IgD-negative memory B cell (primary cell): ENCODE results near the gene HCN2. TPM values are rescaled to one million over a fixed set of nuclear protein-coding genes. Genes with fewer than 3 reads are reported as not detected.

Source experiments
- H3K27ac Mint-ChIP-seq, 3 donors: one replicate each; pipeline ENCODE4 v1.8.0; 2020 to 2022; ENCODE audit warnings: mild to moderate bottlenecking in 3 of 3, mixed read lengths in 3 of 3, moderate library complexity in 1 of 3
- H3K27me3 Mint-ChIP-seq: one replicate; pipeline ENCODE4 v1.8.0; 2021; ENCODE audit warnings: mixed read lengths
- H3K36me3 Mint-ChIP-seq: one replicate; pipeline ENCODE4 v1.8.0; 2020; ENCODE audit warnings: mild to moderate bottlenecking, mixed read lengths
- H3K4me1 Mint-ChIP-seq, 3 donors: one replicate each; pipeline ENCODE4 v1.8.0; 2020 to 2022; ENCODE audit warnings: mixed read lengths in 3 of 3, mild to moderate bottlenecking in 1 of 3
- H3K4me3 Mint-ChIP-seq, 4 donors: one replicate each; pipeline ENCODE4 v1.8.0; 2020 to 2022; ENCODE audit warnings: mild to moderate bottlenecking in 4 of 4, mixed read lengths in 4 of 4, moderate library complexity in 3 of 4
- H3K9me3 Mint-ChIP-seq, 3 donors: one replicate each; pipeline ENCODE4 v1.8.0; 2020 to 2021; ENCODE audit warnings: mixed read lengths in 3 of 3, mild to moderate bottlenecking in 1 of 3
- polyA plus RNA-seq: library from polyadenylated mRNA; unstranded; fragments of 300-500 nt; fragmentation: Illumina TruSeq; gene quantifications from one replicate; pipeline ENCODE4 v1.2.3, GENCODE V29; 2021

The HCN2 gene
- polyA plus RNA-seq, 1 donor from 2014 or later, result not detected

DNA sequence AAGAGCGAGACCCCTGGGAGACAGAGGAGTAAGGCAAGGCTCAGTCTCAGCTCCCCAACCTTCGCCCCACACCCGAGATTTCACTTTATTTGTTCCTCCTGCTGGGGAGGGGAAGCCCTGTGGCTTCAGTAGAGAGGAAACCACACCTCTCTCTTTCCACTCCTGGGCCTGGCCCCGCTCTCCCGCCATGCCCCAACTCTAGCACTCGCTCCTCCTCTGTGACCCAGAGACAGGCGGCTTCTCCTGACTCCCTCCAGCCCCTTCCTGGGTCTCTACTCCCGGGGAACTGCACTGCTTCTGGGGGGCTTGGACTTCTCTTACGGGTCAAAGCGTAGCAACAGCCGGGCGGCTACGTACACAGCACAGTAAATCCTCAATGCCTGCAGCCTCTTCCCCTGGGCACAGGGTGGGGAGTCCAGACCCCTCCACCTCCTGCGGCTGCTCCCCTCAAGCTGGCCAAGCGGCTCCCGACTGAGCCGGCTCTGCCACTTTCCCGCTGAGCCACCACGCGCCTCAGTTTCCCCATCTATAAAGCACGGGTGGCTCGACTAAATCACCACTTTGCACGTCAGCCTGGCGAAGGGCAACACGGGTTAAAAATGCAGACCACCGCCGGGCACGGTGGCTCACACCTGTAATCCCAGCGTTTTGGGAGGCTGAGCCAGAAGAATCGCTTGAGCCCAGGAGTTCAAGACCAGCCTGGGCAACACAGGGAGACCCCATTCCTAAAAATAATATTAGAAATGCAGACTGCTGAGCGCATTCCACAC, 71.9 kb downstream of the HCN2 start:
- H3K9me3 Mint-ChIP-seq, result no peaks in the 10 kb centered on the region
- H3K4me3 Mint-ChIP-seq, result peak overlapping the region; percentile 94 to 100 (median 96)
- H3K27ac Mint-ChIP-seq, result peak overlapping the region; percentile 96 to 100 (median 98)
- H3K4me1 Mint-ChIP-seq, result peaks cover 17 to 23% (median 17%) of the 10 kb centered on the region in 3 donors
- no peaks in the 10 kb centered on the region for H3K27me3 Mint-ChIP-seq
- peaks cover 4% of the 10 kb centered on the region for H3K36me3 Mint-ChIP-seq

DNA sequence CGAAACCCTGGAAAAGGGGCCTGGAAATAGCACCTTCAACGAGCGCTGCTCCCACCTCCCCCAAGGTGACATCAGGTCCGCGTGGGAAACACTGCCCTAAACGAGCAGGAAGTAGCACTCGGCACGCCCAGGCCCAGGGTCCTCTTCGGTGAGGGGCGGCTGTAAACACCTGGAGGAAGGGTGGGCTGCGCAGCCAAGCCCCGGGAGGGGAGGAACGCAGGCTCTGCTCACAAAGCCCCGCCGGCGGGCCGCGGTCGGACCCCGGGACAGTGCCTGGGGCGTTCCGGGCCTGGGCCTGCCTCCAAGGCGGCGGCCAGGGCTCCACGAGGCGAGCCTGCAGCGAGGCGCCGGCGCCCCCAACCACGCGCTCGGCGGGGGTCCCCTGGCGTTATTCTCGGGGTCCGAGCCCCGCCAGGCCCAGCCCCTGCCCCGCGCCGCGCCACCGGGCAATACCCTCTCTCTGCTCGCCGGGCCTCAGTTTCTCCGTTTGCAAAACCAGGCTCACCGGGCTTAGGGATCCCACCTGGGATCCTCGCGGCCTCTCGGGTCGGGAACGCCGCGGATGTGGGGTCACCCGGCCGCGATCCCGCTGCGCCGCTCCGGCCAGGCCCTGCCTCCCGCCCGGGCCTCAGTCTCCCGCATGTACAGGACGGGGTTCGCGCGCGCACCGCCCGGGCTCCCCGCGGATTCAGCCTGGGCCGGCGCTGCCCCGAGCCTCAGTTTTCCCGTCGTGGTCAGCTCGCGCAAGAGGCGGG, 72.7 kb downstream of the HCN2 start:
- peaks cover 13 to 23% (median 13%) of the 10 kb centered on the region in 3 donors for H3K4me1 Mint-ChIP-seq
- no peaks in the 10 kb centered on the region for H3K27me3 Mint-ChIP-seq
- H3K36me3 Mint-ChIP-seq, result peaks cover 6% of the 10 kb centered on the region
- H3K4me3 Mint-ChIP-seq, result peak overlapping the region; percentile 94 to 100 (median 96)
- H3K27ac Mint-ChIP-seq, result peak overlapping the region; percentile 96 to 100 (median 98)
- H3K9me3 Mint-ChIP-seq, result no peaks in the 10 kb centered on the region

DNA sequence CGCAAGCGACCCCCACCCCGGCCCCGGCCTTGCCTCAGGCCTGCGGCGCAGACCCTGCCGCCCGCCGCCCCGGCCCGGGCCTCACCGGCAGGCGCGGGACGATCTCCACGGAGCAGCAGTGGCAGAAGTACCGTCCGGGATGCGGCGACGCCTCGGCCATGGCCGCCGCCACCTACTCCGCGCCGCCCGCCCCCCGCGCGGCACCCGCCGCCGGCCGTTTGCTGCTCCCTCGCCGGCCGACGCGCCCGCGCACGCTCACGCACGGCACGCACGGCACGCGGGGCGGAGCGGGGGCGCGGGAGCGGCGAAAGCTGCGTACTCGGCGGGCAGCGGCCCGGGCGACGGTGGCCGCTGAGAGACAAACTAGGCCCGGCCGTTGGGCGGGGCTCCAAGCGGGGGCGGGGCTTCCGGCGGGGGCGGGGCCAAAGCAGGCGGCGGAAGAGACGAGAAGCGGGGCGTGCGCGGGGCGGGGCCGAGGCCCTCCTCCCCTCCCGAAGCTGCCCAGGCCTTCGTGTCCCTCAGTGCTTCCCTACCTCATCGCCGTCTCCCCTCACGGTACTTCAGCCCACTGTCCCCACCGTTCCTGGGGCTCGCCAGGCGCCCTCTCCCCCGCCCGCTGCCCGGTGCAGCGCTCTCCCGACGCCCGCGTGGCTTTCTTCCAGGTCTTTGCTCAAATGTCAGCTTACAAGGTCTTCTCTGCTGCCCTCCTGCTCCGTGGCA, 73.4 kb downstream of the HCN2 start, which contains the start of gene RNF126:
TSS of gene RNF126 (minus strand) at position 253 of the 720 bp plus-strand sequence. CDS start at position 160, 93 bp downstream.
- Mint-ChIP-seq H3K9me3 (no peaks in the 10 kb centered on the region), H3K4me1 (peaks cover 12 to 23% (median 13%) of the 10 kb centered on the region in 3 donors), H3K4me3 (peak within 1 kb of the TSS; percentile 94 to 100 (median 96)), H3K36me3 (peaks cover 6% of the 10 kb centered on the region), H3K27me3 (no peaks in the 10 kb centered on the region), H3K27ac (peak within 1 kb of the TSS; percentile 96 to 100 (median 98))

DNA sequence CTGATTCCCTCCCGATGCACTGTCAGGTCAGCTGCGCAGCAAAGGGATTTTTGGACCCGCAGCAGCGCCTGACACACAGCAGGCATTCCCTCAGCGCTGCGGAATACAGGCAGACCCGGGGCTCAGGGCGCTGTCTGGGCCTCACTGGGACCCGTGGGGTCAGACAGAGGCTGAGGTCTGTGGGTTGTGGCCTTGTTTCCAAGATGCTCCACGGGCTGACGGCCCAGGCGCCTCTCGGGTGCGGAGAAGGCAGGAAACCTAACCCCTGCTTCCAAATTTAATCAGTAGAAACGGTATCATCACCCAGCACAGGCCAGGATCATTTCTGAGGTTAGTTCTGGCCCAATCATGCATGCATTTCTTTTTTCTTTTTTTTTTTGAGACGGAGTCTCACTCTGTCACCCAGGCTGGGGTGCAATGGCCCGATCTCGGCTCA, 74.0 kb downstream of the HCN2 start:
- H3K27me3 Mint-ChIP-seq, result no peaks in the 10 kb centered on the region
- H3K27ac Mint-ChIP-seq, result peak overlapping the region; percentile 77 to 100 (median 96)
- H3K4me3 Mint-ChIP-seq, result peak overlapping the region; percentile 82 to 94 (median 90)
- peaks cover 12 to 23% (median 13%) of the 10 kb centered on the region in 3 donors for H3K4me1 Mint-ChIP-seq
- peaks cover 6% of the 10 kb centered on the region for H3K36me3 Mint-ChIP-seq
- no peaks in the 10 kb centered on the region for H3K9me3 Mint-ChIP-seq

DNA sequence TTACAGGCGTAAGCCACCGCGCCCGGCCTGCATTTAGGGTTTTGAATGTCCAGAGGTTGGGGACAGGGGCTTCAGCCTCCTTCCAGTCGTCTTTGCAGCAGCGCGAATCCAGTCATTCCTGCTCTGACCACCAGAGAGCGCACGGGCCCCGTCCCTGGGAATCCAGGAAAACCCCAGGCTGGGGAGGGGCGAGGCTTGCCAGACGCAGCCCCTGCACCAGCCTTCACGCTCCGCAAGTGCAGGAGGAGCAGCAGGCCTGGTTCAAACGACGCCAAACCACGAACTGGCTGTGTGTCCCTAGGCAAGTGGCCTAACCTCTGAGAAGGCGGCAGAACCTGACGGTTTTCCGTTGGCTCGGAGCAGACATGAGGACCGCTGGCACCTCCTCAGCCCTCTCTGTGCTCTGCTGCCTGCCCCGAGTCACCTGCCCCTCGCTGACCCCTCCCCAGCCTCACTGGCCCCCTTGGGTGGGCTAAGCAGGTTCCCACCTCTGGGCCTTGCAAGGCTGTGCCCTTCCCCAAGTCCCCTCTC, 75.3 kb downstream of the HCN2 start:
- H3K27ac Mint-ChIP-seq, result peak overlapping the region in 2 of 3 donors; percentile 87 to 100
- H3K4me1 Mint-ChIP-seq, result peaks cover 7 to 15% (median 8%) of the 10 kb centered on the region in 3 donors
- peaks cover 6% of the 10 kb centered on the region for H3K36me3 Mint-ChIP-seq
- peaks cover 5% of the 10 kb centered on the region for H3K27me3 Mint-ChIP-seq
- H3K9me3 Mint-ChIP-seq, result peaks cover 0 to 4% (median 0%) of the 10 kb centered on the region in 3 donors
- H3K4me3 Mint-ChIP-seq, result peak overlapping the region; percentile 12 to 94 (median 54)

Other genes with a start within 250 kb of the HCN2 start
- gene MIER2, start 245.1 kb upstream of the HCN2 start, polyA plus RNA-seq, result 7.5 TPM
- gene C2CD4C, start 180.7 kb upstream of the HCN2 start, polyA plus RNA-seq, result not detected
- not detected for gene SHC2, start 128.8 kb upstream of the HCN2 start, polyA plus RNA-seq
- 0.36 TPM for gene MADCAM1, start 93.4 kb upstream of the HCN2 start, polyA plus RNA-seq
- 13.8 TPM for gene TPGS1, start 82.4 kb upstream of the HCN2 start, polyA plus RNA-seq
- gene CDC34, start 58.1 kb upstream of the HCN2 start, polyA plus RNA-seq, result 20.1 TPM
- 15.8 TPM for gene GZMM, start 45.8 kb upstream of the HCN2 start, polyA plus RNA-seq
- 287 TPM for gene BSG, start 17.3 kb upstream of the HCN2 start, polyA plus RNA-seq
- gene POLRMT, start 43.7 kb downstream of the HCN2 start, polyA plus RNA-seq, result 41.9 TPM
- not detected for gene FGF22, start 50.0 kb downstream of the HCN2 start, polyA plus RNA-seq
- 108 TPM for gene RNF126, start 73.3 kb downstream of the HCN2 start, polyA plus RNA-seq
- 1.7 TPM for gene FSTL3, start 86.5 kb downstream of the HCN2 start, polyA plus RNA-seq
- not detected for gene PRSS57, start 105.6 kb downstream of the HCN2 start, polyA plus RNA-seq
- gene PALM, start 119.1 kb downstream of the HCN2 start, polyA plus RNA-seq, result not detected
- gene MISP, start 161.2 kb downstream of the HCN2 start, polyA plus RNA-seq, result not detected
- gene PTBP1, start 207.6 kb downstream of the HCN2 start, polyA plus RNA-seq, result 163 TPM
- gene PLPPR3, start 232.1 kb downstream of the HCN2 start, polyA plus RNA-seq, result not detected
- gene AZU1, start 238.0 kb downstream of the HCN2 start, polyA plus RNA-seq, result not detected